ENCODE measurements around the gene TLE3.

Gene TLE3

DNA sequence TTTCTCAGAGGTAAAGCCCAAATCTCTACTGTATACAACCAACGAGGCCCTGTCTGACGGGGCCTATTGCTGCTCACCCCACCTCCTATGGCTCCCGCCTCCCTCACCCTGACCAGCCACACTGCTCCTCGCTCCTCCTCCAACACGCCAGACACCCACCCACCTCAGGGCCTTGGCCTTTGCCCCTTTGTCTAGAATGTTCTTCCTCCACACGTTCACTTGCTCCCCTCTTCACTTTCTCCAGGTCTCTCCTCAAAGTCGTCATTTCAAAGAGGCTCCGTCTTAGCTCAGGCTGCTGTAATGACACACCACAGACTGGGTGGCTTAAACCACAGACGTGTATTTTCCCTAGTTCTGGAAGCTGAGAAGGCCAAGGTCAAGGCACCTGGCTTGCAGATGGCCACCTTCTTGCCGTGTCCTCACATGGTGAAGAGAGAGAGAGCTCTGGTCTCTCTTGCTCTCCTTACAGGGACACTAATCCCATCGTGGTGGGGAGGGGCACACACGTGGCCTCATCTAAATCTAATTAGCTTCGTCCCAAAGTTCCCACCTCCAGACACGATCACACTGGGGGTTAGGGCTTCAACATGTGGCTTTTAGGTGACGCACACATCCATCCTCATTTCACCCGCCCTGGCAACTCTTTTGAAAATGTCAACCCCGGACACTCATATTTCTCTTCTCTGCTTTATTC, 98.2 kb downstream of the TLE3 start:
- no peak for DNase-seq

DNA sequence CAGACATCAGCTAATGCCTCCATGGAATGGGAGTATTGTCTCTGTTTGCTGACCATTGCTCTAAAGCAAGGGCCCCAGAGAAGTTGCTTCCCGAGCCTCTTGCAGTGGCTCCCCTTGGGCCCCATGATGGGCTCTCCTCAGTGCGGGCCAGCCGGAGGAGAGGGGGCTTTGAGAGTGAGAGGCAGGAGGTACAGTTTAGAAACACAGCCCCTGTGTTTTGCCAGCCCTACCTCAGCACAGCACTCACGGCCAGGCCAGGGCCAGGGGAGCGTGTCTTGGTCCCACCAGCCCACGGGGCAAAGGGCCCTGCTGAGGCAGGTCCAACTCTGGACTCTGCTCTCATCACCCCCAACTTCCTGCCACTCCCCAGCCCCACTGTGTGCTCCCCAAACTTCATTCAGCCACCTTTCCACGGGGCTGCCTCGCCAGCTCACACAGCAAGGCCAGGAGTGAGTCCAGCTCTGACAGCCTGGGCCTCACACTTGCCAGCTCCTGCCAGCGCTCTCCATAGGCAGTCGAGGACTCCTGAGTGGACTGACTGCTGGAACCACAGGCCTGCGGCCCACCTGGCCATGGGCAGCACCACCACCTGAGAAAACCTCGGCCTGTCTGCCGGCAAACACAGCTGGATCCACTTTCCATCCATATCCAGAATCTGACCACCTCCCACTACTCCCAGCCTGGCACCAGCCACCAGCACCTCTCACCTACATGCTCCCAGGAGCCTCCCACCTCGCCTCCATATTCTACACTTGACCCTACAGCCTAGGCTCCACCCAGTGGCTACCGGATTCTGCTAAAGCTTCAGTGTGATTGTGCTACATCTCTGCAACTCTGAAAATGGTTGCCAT, 99.0 kb downstream of the TLE3 start:
- no peak for DNase-seq

DNA sequence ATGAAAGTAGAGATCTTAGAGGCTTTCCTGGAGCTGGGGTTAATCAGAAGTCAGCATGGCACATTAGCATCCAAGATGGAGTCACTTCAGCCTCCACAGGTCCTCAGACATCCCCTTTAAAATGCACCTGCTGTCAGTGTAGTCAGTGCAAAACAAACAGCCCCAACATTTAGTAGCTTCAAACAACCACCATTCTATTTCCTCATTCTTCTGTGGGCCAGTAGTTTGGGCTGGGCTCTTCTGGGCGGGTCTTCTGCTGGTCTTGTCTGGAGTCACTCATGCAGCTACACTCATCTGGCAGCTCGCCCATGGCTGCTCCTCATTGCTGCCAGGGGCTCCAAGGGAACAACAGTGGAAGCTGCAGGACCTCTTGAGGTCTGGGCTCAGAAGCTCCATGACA, 99.9 kb downstream of the TLE3 start:
- DNase-seq = no peak

Measured in right hindlimb (tissue), 1 donor.